ENCODE results near the gene MAP1LC3B2.

DNA sequence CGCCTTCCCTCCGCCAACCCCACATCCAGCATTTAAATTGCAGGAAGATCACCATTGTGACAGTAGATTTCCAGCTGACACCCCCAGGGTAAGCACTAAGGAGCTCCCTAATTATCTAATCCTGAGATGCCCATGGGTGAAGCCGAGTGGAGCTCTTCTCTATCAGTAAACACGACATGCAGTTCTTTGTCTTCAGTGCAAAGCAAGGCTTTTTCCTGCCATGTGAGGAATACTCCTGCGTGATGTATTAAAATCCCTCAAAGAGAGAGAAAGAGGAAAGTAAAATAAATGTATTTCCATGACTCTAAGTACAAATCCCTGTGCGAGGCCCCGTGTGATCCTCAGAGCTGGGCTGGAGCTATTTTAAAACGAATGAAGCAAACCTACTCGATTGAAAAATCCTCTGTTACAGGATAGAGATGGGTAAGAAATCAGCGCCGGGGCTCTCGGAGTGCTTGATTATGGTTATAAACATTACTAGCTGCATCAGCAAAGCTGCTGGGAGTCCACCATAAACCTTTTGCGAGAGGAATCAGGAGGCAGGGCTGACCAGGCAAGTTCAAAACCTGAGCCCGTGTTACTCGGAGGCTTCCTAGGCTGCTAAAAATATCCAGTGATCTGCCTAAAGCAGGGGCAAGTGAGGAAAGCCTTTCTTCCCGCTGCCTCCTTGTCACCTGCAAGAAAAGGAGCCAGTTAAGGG, 61.5 kb downstream of the MAP1LC3B2 start:
- TF ChIP-seq, protein P1, sequence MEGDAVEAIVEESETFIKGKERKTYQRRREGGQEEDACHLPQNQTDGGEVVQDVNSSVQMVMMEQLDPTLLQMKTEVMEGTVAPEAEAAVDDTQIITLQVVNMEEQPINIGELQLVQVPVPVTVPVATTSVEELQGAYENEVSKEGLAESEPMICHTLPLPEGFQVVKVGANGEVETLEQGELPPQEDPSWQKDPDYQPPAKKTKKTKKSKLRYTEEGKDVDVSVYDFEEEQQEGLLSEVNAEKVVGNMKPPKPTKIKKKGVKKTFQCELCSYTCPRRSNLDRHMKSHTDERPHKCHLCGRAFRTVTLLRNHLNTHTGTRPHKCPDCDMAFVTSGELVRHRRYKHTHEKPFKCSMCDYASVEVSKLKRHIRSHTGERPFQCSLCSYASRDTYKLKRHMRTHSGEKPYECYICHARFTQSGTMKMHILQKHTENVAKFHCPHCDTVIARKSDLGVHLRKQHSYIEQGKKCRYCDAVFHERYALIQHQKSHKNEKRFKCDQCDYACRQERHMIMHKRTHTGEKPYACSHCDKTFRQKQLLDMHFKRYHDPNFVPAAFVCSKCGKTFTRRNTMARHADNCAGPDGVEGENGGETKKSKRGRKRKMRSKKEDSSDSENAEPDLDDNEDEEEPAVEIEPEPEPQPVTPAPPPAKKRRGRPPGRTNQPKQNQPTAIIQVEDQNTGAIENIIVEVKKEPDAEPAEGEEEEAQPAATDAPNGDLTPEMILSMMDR (conservative IDR thresholded peaks at IDR 0.05; ENCODE audit: low read length) = no peak
- no peak for TF ChIP-seq EZH2phosphoT487 (IDR thresholded peaks at IDR 0.05; ENCODE audit: borderline replicate concordance)

All from Loucy (cell line).